Measurements from ENCODE around the gene PSMB10.
A peak's percentile ranks its signal among the peaks of the same experiment; 100 is the strongest.

The PSMB10 gene

GRCh38 chr16:67936124-67936879, at the start of gene PSMB10 (continued):
- TF ChIP-seq ZNF639 (tag by site-specific recombination; IDR thresholded peaks at IDR 0.05) = no peak
- TF ChIP-seq ZNF488 (tag by site-specific recombination; IDR thresholded peaks at IDR 0.05) = no peak
- no peak for TF ChIP-seq ZNF518A (tag by site-specific recombination; conservative IDR thresholded peaks at IDR 0.05; ENCODE audit: low read depth)
- no peak for TF ChIP-seq KLF8 (tag by site-specific recombination; IDR thresholded peaks at IDR 0.05)
- TF ChIP-seq TRIM28 (IDR thresholded peaks at IDR 0.05; ENCODE audit: borderline replicate concordance, low read length) = no peak
- no peak for TF ChIP-seq ZNF266 (tag by site-specific recombination; IDR thresholded peaks at IDR 0.05; ENCODE audit: low read depth)
- TF ChIP-seq ZNF138 (tag by site-specific recombination; IDR thresholded peaks at IDR 0.05; ENCODE audit: borderline replicate concordance) = no peak
- no peak for TF ChIP-seq ZNF16 (tag by site-specific recombination; IDR thresholded peaks at IDR 0.05; ENCODE audit: low read depth)
- no peak; the same call in 1 of the 2 replicates for TF ChIP-seq ZBTB10 (tag by site-specific recombination; IDR thresholded peaks at IDR 0.05)
- no peak for TF ChIP-seq ZNF629 (tag by site-specific recombination; IDR thresholded peaks at IDR 0.05)
- TF ChIP-seq SP2 (tag by site-specific recombination; IDR thresholded peaks at IDR 0.05) = no peak
- TF ChIP-seq ZNF140 (tag by site-specific recombination; IDR thresholded peaks at IDR 0.05) = no peak
- peak; percentile 77 for TF ChIP-seq ZNF600 (tag by site-specific recombination; IDR thresholded peaks at IDR 0.05)
- TF ChIP-seq ELK4 (IDR thresholded peaks at IDR 0.05; ENCODE audit: borderline replicate concordance, low read depth, low read length) = no peak
- no peak; the same call in 1 of the 2 replicates for TF ChIP-seq SP7 (tag by site-specific recombination; IDR thresholded peaks at IDR 0.05)
- TF ChIP-seq ZNF433 (tag by site-specific recombination; IDR thresholded peaks at IDR 0.05; ENCODE audit: low read depth) = no peak
- no peak; the same call in 1 of the 2 replicates for TF ChIP-seq REST (tag by site-specific recombination; IDR thresholded peaks at IDR 0.05)
- TF ChIP-seq ZSCAN18 (tag by site-specific recombination; IDR thresholded peaks at IDR 0.05) = no peak
- no peak for TF ChIP-seq ZNF155 (tag by site-specific recombination; IDR thresholded peaks at IDR 0.05)
- no peak for TF ChIP-seq ZNF610 (tag by site-specific recombination; IDR thresholded peaks at IDR 0.05; ENCODE audit: borderline replicate concordance)
- no peak for TF ChIP-seq ZNF174 (tag by site-specific recombination; IDR thresholded peaks at IDR 0.05)
